IMR-90 (cell line): ENCODE results near the gene S100A2. TPM values are rescaled to one million over a fixed set of nuclear protein-coding genes. Genes with fewer than 3 reads are reported as not detected.

Experiments used
- ATAC-seq: fragments of 200-7000 bp; cut with Tn5 transposase; 2 replicates; pipeline ENCODE4 v1.9.1; 2020; ENCODE audit warnings: low read depth, mild to moderate bottlenecking, moderate library complexity
- BruUV-seq: library from RNA; stranded (reverse); fragments of 400-500 nt; replicated peaks from 2 replicates; lab custom pipeline; 2021; lab: Mats Ljungman, UMichigan
- CTCF ChIA-PET: fragments of 300-600 bp; formaldehyde crosslinking; extraction: SDS; loops from one replicate; lab custom pipeline; 2021; ENCODE audit warnings: antibody characterized with exemption; lab: Yijun Ruan, JAX
- POLR2A ChIA-PET: fragments of 300-600 bp; sonication (Branson Sonifier 250); formaldehyde crosslinking; loops from one replicate; lab custom pipeline; 2022; ENCODE audit warnings: antibody characterized with exemption; ENCODE audit not compliant: unreplicated experiment; lab: Charles Lee
- DNase-seq: peaks from one replicate; pipeline ENCODE4 v3.0.0; 2013
- H2AFZ ChIP-seq: replicated peaks from 2 replicates; pipeline ENCODE3; 2013; ENCODE audit warnings: low read length, mild to moderate bottlenecking; ENCODE audit not compliant: poor library complexity
- H2AK5ac ChIP-seq: 2 replicates; pipeline ENCODE4 v1.6.1; 2013; ENCODE audit warnings: low read depth, low read length, inconsistent platforms
- H2AK9ac ChIP-seq: replicated peaks from 2 replicates; pipeline ENCODE3; 2013; ENCODE audit warnings: mild to moderate bottlenecking, low read depth, low read length, moderate library complexity; ENCODE audit not compliant: poor library complexity
- H2BK120ac ChIP-seq: 2 replicates; pipeline ENCODE4 v1.6.1; 2013; ENCODE audit warnings: low read depth, low read length, inconsistent platforms
- H2BK15ac ChIP-seq: 3 replicates; pipeline ENCODE4 v1.6.1; 2013; ENCODE audit warnings: low read depth, low read length, inconsistent platforms
- H2BK20ac ChIP-seq: 2 replicates; pipeline ENCODE4 v1.6.1; 2013; ENCODE audit warnings: low read depth, mild to moderate bottlenecking, inconsistent platforms, low read length, moderate library complexity
- H2BK5ac ChIP-seq: 2 replicates; pipeline ENCODE4 v1.6.1; 2013; ENCODE audit warnings: mild to moderate bottlenecking, low read depth, low read length, inconsistent platforms; ENCODE audit not compliant: poor library complexity, severe bottlenecking
- H3K14ac ChIP-seq: replicated peaks from 2 replicates; pipeline ENCODE4 v1.6.1; 2013; ENCODE audit warnings: low read depth, low read length, inconsistent platforms
- H3K18ac ChIP-seq: 2 replicates; pipeline ENCODE4 v1.6.1; 2013; ENCODE audit warnings: low read depth, low read length, control low read depth
- H3K23ac ChIP-seq: 2 replicates; pipeline ENCODE4 v1.6.1; 2013; ENCODE audit warnings: low read depth, low read length, inconsistent platforms
- H3K27ac ChIP-seq: 2 replicates; pipeline ENCODE4 v1.5.1; 2013; ENCODE audit warnings: mild to moderate bottlenecking, control low read depth, low read length; ENCODE audit not compliant: insufficient read depth
- H3K27me3 ChIP-seq: 2 replicates; pipeline ENCODE4 v1.6.1; 2013; ENCODE audit warnings: low read length; ENCODE audit not compliant: control insufficient read depth, insufficient read depth
- H3K36me3 ChIP-seq: 2 replicates; pipeline ENCODE4 v1.6.1; 2013; ENCODE audit warnings: low read length, mixed read lengths; ENCODE audit not compliant: control insufficient read depth, insufficient read depth
- H3K4ac ChIP-seq: 2 replicates; pipeline ENCODE4 v1.6.1; 2013; ENCODE audit warnings: low read depth, low read length, inconsistent platforms
- H3K4me1 ChIP-seq: 2 replicates; pipeline ENCODE4 v1.6.1; 2013; ENCODE audit warnings: low read length, mixed read lengths; ENCODE audit not compliant: control insufficient read depth, insufficient read depth
- H3K4me2 ChIP-seq: 2 replicates; pipeline ENCODE4 v1.6.1; 2013; ENCODE audit warnings: low read depth, mild to moderate bottlenecking, control low read depth, low read length, moderate library complexity
- H3K4me3 ChIP-seq: 2 replicates; pipeline ENCODE4 v1.5.1; 2013; ENCODE audit warnings: low read depth, mild to moderate bottlenecking, control low read depth, low read length, moderate library complexity; ENCODE audit not compliant: insufficient read depth
- H3K56ac ChIP-seq: 2 replicates; pipeline ENCODE4 v1.6.1; 2013; ENCODE audit warnings: low read length, inconsistent platforms; ENCODE audit not compliant: insufficient read depth; ENCODE audit errors: extremely low read depth
- H3K79me1 ChIP-seq, 2 experiments: 2 replicates each; pipeline ENCODE4 v1.6.1; 2013; ENCODE audit warnings: low read length in 2 of 2, inconsistent platforms in 1 of 2, low read depth in 1 of 2
- H3K9ac ChIP-seq: 2 replicates; pipeline ENCODE4 v1.6.1; 2013; ENCODE audit warnings: low read depth, low read length, control low read depth
- H3K9me1 ChIP-seq: 2 replicates; pipeline ENCODE4 v1.6.1; 2013; ENCODE audit warnings: low read length, inconsistent platforms; ENCODE audit not compliant: insufficient read depth
- H3K9me3 ChIP-seq: 2 replicates; pipeline ENCODE4 v1.6.1; 2013; ENCODE audit warnings: low read length; ENCODE audit not compliant: control insufficient read depth, insufficient read depth
- H4K20me1 ChIP-seq: 2 replicates; pipeline ENCODE4 v1.6.1; 2013; ENCODE audit warnings: low read length, inconsistent platforms; ENCODE audit not compliant: insufficient read depth
- H4K5ac ChIP-seq: 2 replicates; pipeline ENCODE4 v1.6.1; 2013; ENCODE audit warnings: mild to moderate bottlenecking, low read depth, low read length, control low read depth
- H4K8ac ChIP-seq, 2 experiments: 2 replicates each; pipeline ENCODE4 v1.6.1; 2013; ENCODE audit warnings: low read depth in 2 of 2, low read length in 2 of 2, control low read depth in 1 of 2, inconsistent platforms in 1 of 2
- H4K91ac ChIP-seq: 2 replicates; pipeline ENCODE4 v1.6.1; 2013; ENCODE audit warnings: low read depth, low read length, inconsistent platforms; ENCODE audit not compliant: insufficient read depth
- BHLHE40 ChIP-seq: fragments of 150-350 bp; IDR thresholded peaks from 2 replicates; pipeline ENCODE4 v1.6.1; 2016; ENCODE audit warnings: mild to moderate bottlenecking, low read depth, low read length
- CEBPB ChIP-seq: IDR thresholded peaks from 2 replicates; pipeline ENCODE4 v1.6.1; 2012; ENCODE audit warnings: low read depth, low read length, improper control_type of control experiment
- CHD1 ChIP-seq: IDR thresholded peaks from 2 replicates; pipeline ENCODE4 v1.6.1; 2012; ENCODE audit warnings: low read depth, low read length, improper control_type of control experiment
- CTCF ChIP-seq: conservative IDR thresholded peaks from 2 replicates; pipeline ENCODE4 v1.5.1; 2012; ENCODE audit warnings: mild to moderate bottlenecking, low read depth, low read length, improper control_type of control experiment
- ELK1 ChIP-seq: fragments of 150-350 bp; IDR thresholded peaks from 2 replicates; pipeline ENCODE4 v1.6.1; 2016; ENCODE audit warnings: low read depth, mild to moderate bottlenecking, low read length, moderate library complexity, borderline replicate concordance
- FOS ChIP-seq: fragments of 150-350 bp; IDR thresholded peaks from 2 replicates; pipeline ENCODE4 v1.6.1; 2016; ENCODE audit warnings: low read depth, low read length
- MAFK ChIP-seq: IDR thresholded peaks from 2 replicates; pipeline ENCODE4 v1.6.1; 2012; ENCODE audit warnings: low read depth, low read length, improper control_type of control experiment
- MAZ ChIP-seq: IDR thresholded peaks from 2 replicates; pipeline ENCODE4 v1.6.1; 2012; ENCODE audit warnings: low read depth, mild to moderate bottlenecking, low read length, improper control_type of control experiment, moderate library complexity, borderline replicate concordance
- MXI1 ChIP-seq: IDR thresholded peaks from 2 replicates; pipeline ENCODE4 v1.6.1; 2012; ENCODE audit warnings: low read depth, mild to moderate bottlenecking, low read length, moderate library complexity, borderline replicate concordance
- NFE2L2 ChIP-seq: fragments of 150-350 bp; IDR thresholded peaks from 2 replicates; pipeline ENCODE4 v1.6.1; 2016; ENCODE audit warnings: low read depth, mild to moderate bottlenecking, low read length
- POLR2A ChIP-seq: IDR thresholded peaks from 2 replicates; pipeline ENCODE4 v1.6.1; 2012; ENCODE audit warnings: mild to moderate bottlenecking, low read depth, low read length
- RAD21 ChIP-seq: IDR thresholded peaks from 2 replicates; pipeline ENCODE4 v1.6.1; 2012; ENCODE audit warnings: low read length, improper control_type of control experiment
- RCOR1 ChIP-seq: IDR thresholded peaks from 2 replicates; pipeline ENCODE4 v1.6.1; 2012; ENCODE audit warnings: mild to moderate bottlenecking, low read length, improper control_type of control experiment; ENCODE audit not compliant: insufficient replicate concordance
- RFX5 ChIP-seq: IDR thresholded peaks from 2 replicates; pipeline ENCODE4 v1.8.0; 2012; ENCODE audit warnings: low read depth, mild to moderate bottlenecking, low read length, moderate library complexity
- SMC3 ChIP-seq: fragments of 150-350 bp; IDR thresholded peaks from 2 replicates; pipeline ENCODE4 v1.6.1; 2016; ENCODE audit warnings: low read depth, mild to moderate bottlenecking, antibody characterized with exemption, low read length, moderate library complexity
- USF2 ChIP-seq: fragments of 150-350 bp; IDR thresholded peaks from 2 replicates; pipeline ENCODE4 v1.6.1; 2017; ENCODE audit warnings: mild to moderate bottlenecking, antibody characterized with exemption, low read length, low read depth
- WGBS, 2 experiments: methylation state at CpG; one replicate each; pipeline versions ENCODE4 v1.1.5 to v1.1.7; 2013; ENCODE audit warnings: missing lambda C conversion rate in 2 of 2; ENCODE audit not compliant: insufficient read length in 1 of 2; ENCODE audit errors: extremely low coverage in 2 of 2; 5-methylcytosine and 5-hydroxymethylcytosine counted together
- dilution Hi-C: fragments of 300-500 bp; cut with HindIII; formaldehyde crosslinking; loops from one replicate; pipeline ENCODE4 v1.14.3; 2018; ENCODE audit warnings: low sequenced_read_pairs; ENCODE audit not compliant: unreplicated experiment
- in situ Hi-C: fragments of 300-500 bp; cut with MboI; formaldehyde crosslinking; loops from 3 replicates; pipeline ENCODE4 v1.14.3; 2019; ENCODE audit warnings: low sequenced_read_pairs, inconsistent platforms, mixed read lengths
- intact Hi-C: fragments of 100-400 bp; cut with micrococcal nuclease; formaldehyde crosslinking; loops from 2 replicates; pipeline ENCODE4 v1.10.0; 2022
- polyA plus RNA-seq, 3 experiments: library from polyadenylated mRNA; depleted of rRNA; stranded (reverse); fragments of >200 nt; gene quantifications; 2 replicates each; pipeline ENCODE4 v1.2.3, GENCODE V29; 2012; ENCODE audit warnings: low replicate concordance in 1 of 3
- total RNA-seq: library from RNA; depleted of rRNA; stranded (reverse); fragments of >200 nt; gene quantifications from 2 replicates; pipeline ENCODE4 v1.2.3, GENCODE V29; 2012

S100A2 gene
- total and polyA plus RNA-seq, 2 of the 4 experiments (the other 2 are of a cell fraction): 3.6 to 7.9 TPM

- 80% methylated on average over 1 of the region's 3 CpGs; no CpG with 5 or more reads in 1 of the 2 experiments for WGBS, 2 experiments
- Histone ChIP-seq H3K4me2 (no peak overlapping the region), H3K9me3 (no peaks in the 10 kb centered on the region), H3K9ac (no peak overlapping the region), H4K20me1 (no peaks in the 10 kb centered on the region), H3K4me1 (peaks cover 4% of the 10 kb centered on the region), H2BK120ac (no peak overlapping the region), H2BK5ac (no peak overlapping the region), H2AK5ac (peak overlapping the region; percentile 15; the same call in 1 of the 2 replicates), H2AK9ac (no peak overlapping the region), H2AFZ (no peak overlapping the region), H3K27ac (no peak overlapping the region), H2BK15ac (no peak overlapping the region), H4K5ac (no peak overlapping the region), H3K79me1 (no peaks in the 10 kb centered on the region), H3K56ac (no peak overlapping the region), H3K27me3 (no peaks in the 10 kb centered on the region), H4K91ac (no peak overlapping the region), H3K36me3 (no peaks in the 10 kb centered on the region), H4K8ac (no peak overlapping the region), H3K23ac (no peak overlapping the region), H3K4me3 (no peak overlapping the region), H3K18ac (no peak overlapping the region), H3K9me1 (0 out of 2 replicates have a peak, but pooled peaks cover 2% of the 10 kb centered on the region), H3K4ac (no peak overlapping the region), H2BK20ac (no peak overlapping the region), H3K14ac (no peak overlapping the region)
- TF ChIP-seq POLR2A (no peak), MXI1 (no peak), NFE2L2 (no peak), BHLHE40 (no peak), RFX5 (no peak), ELK1 (no peak), MAFK (no peak), RAD21 (no peak), USF2 (no peak), MAZ (no peak), SMC3 (no peak), RCOR1 (no peak), CHD1 (no peak), CEBPB (no peak), CTCF (no peak), FOS (no peak)
- in situ Hi-C loops (loop anchor here (10.0 kb wide), 2 partner anchors 52 to 132 kb away; partner anchors contain the start of gene S100A2), dilution Hi-C loops (no loop called here), intact Hi-C loops (no loop called here)
- DNase-seq: no peak
- ChIA-PET CTCF (interaction anchor here (0.6 kb wide), 1 partner anchor 148 kb away, joined by 3 read pairs; no protein-coding TSS in a partner anchor), POLR2A (no interaction called here)
- BruUV-seq: no TSS peak
- no peak for ATAC-seq
Observed at GRCh38 chr1:153513023-153513422, 52.6 kb downstream of the S100A2 start.
